ENCODE results near the gene GNB2. TPM values are rescaled to one million over a fixed set of nuclear protein-coding genes. Genes with fewer than 3 reads are reported as not detected.

The GNB2 gene
- total and polyA plus RNA-seq, 12 donors = 54.1 to 365 (median 213) TPM

GRCh38 chr7:100720279-100720670, 46.7 kb downstream of the GNB2 start, which contains the start of gene EPO:
Gene EPO, plus strand, starts transcription at chr7:100720468. Its CDS starts 513 bp downstream, at chr7:100720981.
- WGBS, 4 donors = 0 to 11% (median 8%) methylated on average over 1 to 21 of the region's 21 CpGs; no CpG with 5 or more reads in 1 of the 4 donors
- Histone ChIP-seq H3K27me3 (peaks cover 14% of the 10 kb centered on the region), H3K27ac (no peak within 1 kb of the TSS), H3K36me3 (replicated peaks in 1 of 2) (no peaks in the 10 kb centered on the region), H3K4me3 (no peak within 1 kb of the TSS), H3K4me1 (replicated peaks in 1 of 2) (peaks cover 4 to 7% of the 10 kb centered on the region in 2 donors), H3K9me3 (replicated peaks in 1 of 3) (no peaks in the 10 kb centered on the region)
- intact Hi-C loops (cut with DNase I) = no loop called here
- no peak for DNase-seq
- no peak for TF ChIP-seq POLR2A (IDR thresholded peaks at IDR 0.05)
- TF ChIP-seq, protein P1, sequence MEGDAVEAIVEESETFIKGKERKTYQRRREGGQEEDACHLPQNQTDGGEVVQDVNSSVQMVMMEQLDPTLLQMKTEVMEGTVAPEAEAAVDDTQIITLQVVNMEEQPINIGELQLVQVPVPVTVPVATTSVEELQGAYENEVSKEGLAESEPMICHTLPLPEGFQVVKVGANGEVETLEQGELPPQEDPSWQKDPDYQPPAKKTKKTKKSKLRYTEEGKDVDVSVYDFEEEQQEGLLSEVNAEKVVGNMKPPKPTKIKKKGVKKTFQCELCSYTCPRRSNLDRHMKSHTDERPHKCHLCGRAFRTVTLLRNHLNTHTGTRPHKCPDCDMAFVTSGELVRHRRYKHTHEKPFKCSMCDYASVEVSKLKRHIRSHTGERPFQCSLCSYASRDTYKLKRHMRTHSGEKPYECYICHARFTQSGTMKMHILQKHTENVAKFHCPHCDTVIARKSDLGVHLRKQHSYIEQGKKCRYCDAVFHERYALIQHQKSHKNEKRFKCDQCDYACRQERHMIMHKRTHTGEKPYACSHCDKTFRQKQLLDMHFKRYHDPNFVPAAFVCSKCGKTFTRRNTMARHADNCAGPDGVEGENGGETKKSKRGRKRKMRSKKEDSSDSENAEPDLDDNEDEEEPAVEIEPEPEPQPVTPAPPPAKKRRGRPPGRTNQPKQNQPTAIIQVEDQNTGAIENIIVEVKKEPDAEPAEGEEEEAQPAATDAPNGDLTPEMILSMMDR (IDR thresholded peaks at IDR 0.05) = no peak

GRCh38 chr7:100720671-100721504, 47.3 kb downstream of the GNB2 start:
- H3K36me3 ChIP-seq (replicated peaks in 1 of 2) = no peaks in the 10 kb centered on the region
- H3K27me3 ChIP-seq = peaks cover 14% of the 10 kb centered on the region
- WGBS, 4 donors = 3 to 24% (median 8%) methylated on average over 3 to 56 of the region's 56 CpGs
- intact Hi-C loops (cut with DNase I) = no loop called here
- peaks cover 4 to 13% of the 10 kb centered on the region in 2 donors for H3K4me1 ChIP-seq (replicated peaks in 1 of 2)
- H3K4me3 ChIP-seq = no peak overlapping the region
- DNase-seq = no peak
- no peak overlapping the region for H3K27ac ChIP-seq
- no peaks in the 10 kb centered on the region for H3K9me3 ChIP-seq (replicated peaks in 1 of 3)
- no peak for TF ChIP-seq POLR2A (IDR thresholded peaks at IDR 0.05)
- TF ChIP-seq, protein P1 (IDR thresholded peaks at IDR 0.05) = no peak

DNA sequence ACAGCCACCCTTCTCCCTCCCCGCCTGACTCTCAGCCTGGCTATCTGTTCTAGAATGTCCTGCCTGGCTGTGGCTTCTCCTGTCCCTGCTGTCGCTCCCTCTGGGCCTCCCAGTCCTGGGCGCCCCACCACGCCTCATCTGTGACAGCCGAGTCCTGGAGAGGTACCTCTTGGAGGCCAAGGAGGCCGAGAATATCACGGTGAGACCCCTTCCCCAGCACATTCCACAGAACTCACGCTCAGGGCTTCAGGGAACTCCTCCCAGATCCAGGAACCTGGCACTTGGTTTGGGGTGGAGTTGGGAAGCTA, 47.9 kb downstream of the GNB2 start:
- H3K27ac ChIP-seq = no peak overlapping the region
- H3K36me3 ChIP-seq (replicated peaks in 1 of 2) = no peaks in the 10 kb centered on the region
- H3K9me3 ChIP-seq (replicated peaks in 1 of 3) = no peaks in the 10 kb centered on the region
- H3K4me1 ChIP-seq (replicated peaks in 1 of 2) = peaks cover 4 to 15% of the 10 kb centered on the region in 2 donors
- TF ChIP-seq, protein P1 (IDR thresholded peaks at IDR 0.05) = no peak
- no peak for TF ChIP-seq POLR2A (IDR thresholded peaks at IDR 0.05)
- 71 to 92% (median 83%) methylated on average over 1 to 8 of the region's 8 CpGs; no CpG with 5 or more reads in 1 of the 4 donors for WGBS, 4 donors
- DNase-seq = no peak
- intact Hi-C loops (cut with DNase I) = no loop called here
- peaks cover 14% of the 10 kb centered on the region for H3K27me3 ChIP-seq
- no peak overlapping the region for H3K4me3 ChIP-seq

GRCh38 chr7:100722480-100723212, 49.1 kb downstream of the GNB2 start:
- Histone ChIP-seq H3K36me3 (replicated peaks in 1 of 2) (no peaks in the 10 kb centered on the region), H3K27ac (no peak overlapping the region), H3K4me1 (replicated peaks in 1 of 2) (peaks cover 4 to 15% of the 10 kb centered on the region in 2 donors), H3K9me3 (replicated peaks in 1 of 3) (no peaks in the 10 kb centered on the region), H3K27me3 (peaks cover 14% of the 10 kb centered on the region), H3K4me3 (no peak overlapping the region)
- DNase-seq = no peak
- 81 to 89% (median 87%) methylated on average over 16 to 17 of the region's 17 CpGs for WGBS, 4 donors
- TF ChIP-seq, protein P1 (IDR thresholded peaks at IDR 0.05) = no peak
- TF ChIP-seq POLR2A (IDR thresholded peaks at IDR 0.05) = no peak
- intact Hi-C loops (cut with DNase I) = no loop called here
